ENCODE data around the gene AP3M1.

Gene AP3M1

GRCh38 chr10:74167443-74167842, 16.8 kb upstream of the AP3M1 start:
- Histone ChIP-seq H2AK5ac (ENCODE audit: low read length, severe bottlenecking) (no peak overlapping the region), H2BK120ac (ENCODE audit: low read depth, low read length) (no peak overlapping the region), H2AFZ (ENCODE audit: low read depth, low read length) (no peak overlapping the region), H4K91ac (ENCODE audit: low read length) (no peak overlapping the region), H3K23ac (ENCODE audit: low read length in 2 of 2) (no peak overlapping the region), H3K18ac (ENCODE audit: low read depth in 1 of 2, low read length in 2 of 2) (no peak overlapping the region), H3K9ac (ENCODE audit: low read length) (no peak overlapping the region), H4K8ac (ENCODE audit: low read length) (no peak overlapping the region), H3K79me1 (replicated peaks; ENCODE audit: low read length, poor library complexity, severe bottlenecking) (peaks cover 9% of the 10 kb centered on the region), H2BK5ac (ENCODE audit: low read depth, low read length, poor library complexity, severe bottlenecking) (no peak overlapping the region), H3K27me3 (ENCODE audit: control insufficient read depth in 1 of 2, insufficient read depth in 1 of 2, low read length in 2 of 2) (no peaks in the 10 kb centered on the region), H3K14ac (ENCODE audit: low read length in 2 of 2) (no peak overlapping the region), H2BK15ac (ENCODE audit: low read depth, poor library complexity, severe bottlenecking) (no peak overlapping the region), H3K4me3 (ENCODE audit: insufficient read depth in 1 of 2, low read depth in 1 of 2, low read length in 2 of 2) (no peak overlapping the region), H3K9me3 (ENCODE audit: control insufficient read depth, low read length) (no peaks in the 10 kb centered on the region), H2BK12ac (ENCODE audit: low read length in 2 of 2) (no peak overlapping the region), H3K4ac (ENCODE audit: low read depth in 1 of 2, low read length in 2 of 2) (no peak overlapping the region), H3K27ac (ENCODE audit: low read length, poor library complexity, severe bottlenecking) (no peak overlapping the region), H3K4me1 (ENCODE audit: control insufficient read depth, insufficient read depth, low read depth, low read length) (peaks cover 2% of the 10 kb centered on the region), H3K4me2 (ENCODE audit: low read length, poor library complexity, severe bottlenecking) (no peak overlapping the region), H3K36me3 (ENCODE audit: control insufficient read depth in 1 of 2, insufficient read depth in 2 of 2, low read depth in 1 of 2, low read length in 2 of 2) (no peaks in the 10 kb centered on the region)
- whole genome bisulfite sequencing: 100% methylated on average over 1 of the region's 1 CpG
- no peak for DNase-seq

GRCh38 chr10:74165530-74165901, 14.9 kb upstream of the AP3M1 start:
- no peak overlapping the region for H3K4me3 ChIP-seq (ENCODE audit: insufficient read depth in 1 of 2, low read depth in 1 of 2, low read length in 2 of 2)
- no peak overlapping the region for H3K9ac ChIP-seq (ENCODE audit: low read length)
- H2BK5ac ChIP-seq (ENCODE audit: low read depth, low read length, poor library complexity, severe bottlenecking): no peak overlapping the region
- H3K27me3 ChIP-seq (ENCODE audit: control insufficient read depth in 1 of 2, insufficient read depth in 1 of 2, low read length in 2 of 2): no peaks in the 10 kb centered on the region
- H3K4me1 ChIP-seq (ENCODE audit: control insufficient read depth, insufficient read depth, low read depth, low read length): peaks cover 2% of the 10 kb centered on the region
- H2AK5ac ChIP-seq (ENCODE audit: low read length, severe bottlenecking): no peak overlapping the region
- no peak overlapping the region for H4K8ac ChIP-seq (ENCODE audit: low read length)
- no peak overlapping the region for H4K91ac ChIP-seq (ENCODE audit: low read length)
- 0% methylated on average over 2 of the region's 2 CpGs for WGBS
- no peak overlapping the region for H2BK15ac ChIP-seq (ENCODE audit: low read depth, poor library complexity, severe bottlenecking)
- H3K4me2 ChIP-seq (ENCODE audit: low read length, poor library complexity, severe bottlenecking): no peak overlapping the region
- H3K18ac ChIP-seq (ENCODE audit: low read depth in 1 of 2, low read length in 2 of 2): no peak overlapping the region
- no peaks in the 10 kb centered on the region for H3K9me3 ChIP-seq (ENCODE audit: control insufficient read depth, low read length)
- DNase-seq: peak; percentile 76
- H2BK12ac ChIP-seq (ENCODE audit: low read length in 2 of 2): no peak overlapping the region
- H3K27ac ChIP-seq (ENCODE audit: low read length, poor library complexity, severe bottlenecking): no peak overlapping the region
- H3K4ac ChIP-seq (ENCODE audit: low read depth in 1 of 2, low read length in 2 of 2): no peak overlapping the region
- H2BK120ac ChIP-seq (ENCODE audit: low read depth, low read length): no peak overlapping the region
- no peaks in the 10 kb centered on the region for H3K36me3 ChIP-seq (ENCODE audit: control insufficient read depth in 1 of 2, insufficient read depth in 2 of 2, low read depth in 1 of 2, low read length in 2 of 2)
- peaks cover 14% of the 10 kb centered on the region for H3K79me1 ChIP-seq (replicated peaks; ENCODE audit: low read length, poor library complexity, severe bottlenecking)
- H3K14ac ChIP-seq (ENCODE audit: low read length in 2 of 2): no peak overlapping the region
- no peak overlapping the region for H3K23ac ChIP-seq (ENCODE audit: low read length in 2 of 2)
- no peak overlapping the region for H2AFZ ChIP-seq (ENCODE audit: low read depth, low read length)

GRCh38 chr10:74164716-74165529, 14.3 kb upstream of the AP3M1 start:
- H2BK12ac ChIP-seq (ENCODE audit: low read length in 2 of 2): no peak overlapping the region
- H2BK5ac ChIP-seq (ENCODE audit: low read depth, low read length, poor library complexity, severe bottlenecking): no peak overlapping the region
- H2AK5ac ChIP-seq (ENCODE audit: low read length, severe bottlenecking): no peak overlapping the region
- no peak overlapping the region for H3K9ac ChIP-seq (ENCODE audit: low read length)
- H3K14ac ChIP-seq (ENCODE audit: low read length in 2 of 2): no peak overlapping the region
- DNase-seq: peak; percentile 30
- no peak overlapping the region for H2AFZ ChIP-seq (ENCODE audit: low read depth, low read length)
- no peak overlapping the region for H4K8ac ChIP-seq (ENCODE audit: low read length)
- WGBS: 59% methylated on average over 3 of the region's 6 CpGs
- no peak overlapping the region for H2BK15ac ChIP-seq (ENCODE audit: low read depth, poor library complexity, severe bottlenecking)
- H3K4ac ChIP-seq (ENCODE audit: low read depth in 1 of 2, low read length in 2 of 2): no peak overlapping the region
- H3K79me1 ChIP-seq (replicated peaks; ENCODE audit: low read length, poor library complexity, severe bottlenecking): peaks cover 17% of the 10 kb centered on the region
- no peak overlapping the region for H2BK120ac ChIP-seq (ENCODE audit: low read depth, low read length)
- no peaks in the 10 kb centered on the region for H3K27me3 ChIP-seq (ENCODE audit: control insufficient read depth in 1 of 2, insufficient read depth in 1 of 2, low read length in 2 of 2)
- H3K23ac ChIP-seq (ENCODE audit: low read length in 2 of 2): no peak overlapping the region
- no peak overlapping the region for H4K91ac ChIP-seq (ENCODE audit: low read length)
- peak overlapping the region; percentile 0 for H3K27ac ChIP-seq (ENCODE audit: low read length, poor library complexity, severe bottlenecking)
- H3K9me3 ChIP-seq (ENCODE audit: control insufficient read depth, low read length): no peaks in the 10 kb centered on the region
- H3K36me3 ChIP-seq (ENCODE audit: control insufficient read depth in 1 of 2, insufficient read depth in 2 of 2, low read depth in 1 of 2, low read length in 2 of 2): no peaks in the 10 kb centered on the region
- H3K4me1 ChIP-seq (ENCODE audit: control insufficient read depth, insufficient read depth, low read depth, low read length): peaks cover 2% of the 10 kb centered on the region
- no peak overlapping the region for H3K4me2 ChIP-seq (ENCODE audit: low read length, poor library complexity, severe bottlenecking)
- H3K18ac ChIP-seq (ENCODE audit: low read depth in 1 of 2, low read length in 2 of 2): no peak overlapping the region
- H3K4me3 ChIP-seq (ENCODE audit: insufficient read depth in 1 of 2, low read depth in 1 of 2, low read length in 2 of 2): no peak overlapping the region

GRCh38 chr10:74163319-74164068, 12.9 kb upstream of the AP3M1 start:
- H3K9me3 ChIP-seq (ENCODE audit: control insufficient read depth, low read length): no peaks in the 10 kb centered on the region
- no peak for DNase-seq
- H2BK15ac ChIP-seq (ENCODE audit: low read depth, poor library complexity, severe bottlenecking): no peak overlapping the region
- peaks cover 13% of the 10 kb centered on the region for H3K79me1 ChIP-seq (replicated peaks; ENCODE audit: low read length, poor library complexity, severe bottlenecking)
- H4K8ac ChIP-seq (ENCODE audit: low read length): no peak overlapping the region
- no peak overlapping the region for H3K4me3 ChIP-seq (ENCODE audit: insufficient read depth in 1 of 2, low read depth in 1 of 2, low read length in 2 of 2)
- H2BK12ac ChIP-seq (ENCODE audit: low read length in 2 of 2): no peak overlapping the region
- 100% methylated on average over 1 of the region's 3 CpGs for WGBS
- no peak overlapping the region for H3K18ac ChIP-seq (ENCODE audit: low read depth in 1 of 2, low read length in 2 of 2)
- no peak overlapping the region for H3K4ac ChIP-seq (ENCODE audit: low read depth in 1 of 2, low read length in 2 of 2)
- H3K36me3 ChIP-seq (ENCODE audit: control insufficient read depth in 1 of 2, insufficient read depth in 2 of 2, low read depth in 1 of 2, low read length in 2 of 2): no peaks in the 10 kb centered on the region
- no peak overlapping the region for H3K23ac ChIP-seq (ENCODE audit: low read length in 2 of 2)
- H3K4me2 ChIP-seq (ENCODE audit: low read length, poor library complexity, severe bottlenecking): no peak overlapping the region
- no peak overlapping the region for H2AFZ ChIP-seq (ENCODE audit: low read depth, low read length)
- H2BK120ac ChIP-seq (ENCODE audit: low read depth, low read length): no peak overlapping the region
- no peak overlapping the region for H4K91ac ChIP-seq (ENCODE audit: low read length)
- H3K4me1 ChIP-seq (ENCODE audit: control insufficient read depth, insufficient read depth, low read depth, low read length): peaks cover 2% of the 10 kb centered on the region
- H2BK5ac ChIP-seq (ENCODE audit: low read depth, low read length, poor library complexity, severe bottlenecking): no peak overlapping the region
- H3K27me3 ChIP-seq (ENCODE audit: control insufficient read depth in 1 of 2, insufficient read depth in 1 of 2, low read length in 2 of 2): no peaks in the 10 kb centered on the region
- H2AK5ac ChIP-seq (ENCODE audit: low read length, severe bottlenecking): no peak overlapping the region
- no peak overlapping the region for H3K9ac ChIP-seq (ENCODE audit: low read length)
- no peak overlapping the region for H3K27ac ChIP-seq (ENCODE audit: low read length, poor library complexity, severe bottlenecking)
- no peak overlapping the region for H3K14ac ChIP-seq (ENCODE audit: low read length in 2 of 2)

Data from mesenchymal stem cell (in vitro differentiated cells and primary cell).